HFFc6 (cell line): ENCODE data around the gene CAPN1. TPM values are rescaled to one million over a fixed set of nuclear protein-coding genes. Genes with fewer than 3 reads are reported as not detected.

Experiments used
- DNase-seq: peaks from one replicate; pipeline ENCODE4 v3.0.0-alpha.2; 2018
- H3K27ac Mint-ChIP-seq: 2 replicates; pipeline ENCODE4 v1.8.0; 2020; ENCODE audit warnings: mild to moderate bottlenecking, mixed read lengths
- H3K27me3 Mint-ChIP-seq: 2 replicates; pipeline ENCODE4 v1.8.0; 2021; ENCODE audit warnings: mild to moderate bottlenecking, moderate library complexity, mixed read lengths; ENCODE audit not compliant: insufficient read depth
- H3K36me3 Mint-ChIP-seq: 2 replicates; pipeline ENCODE4 v1.8.0; 2021; ENCODE audit warnings: low read depth, mixed read lengths
- H3K4me1 Mint-ChIP-seq: 2 replicates; pipeline ENCODE4 v1.8.0; 2020; ENCODE audit warnings: low read depth, mixed read lengths
- H3K4me3 Mint-ChIP-seq: 2 replicates; pipeline ENCODE4 v1.8.0; 2020; ENCODE audit warnings: mild to moderate bottlenecking, moderate library complexity, mixed read lengths
- H3K9me3 Mint-ChIP-seq: 2 replicates; pipeline ENCODE4 v1.8.0; 2020; ENCODE audit warnings: mild to moderate bottlenecking, mixed read lengths
- total RNA-seq, 6 experiments: library from RNA; stranded (reverse); fragmentation: NEBNext Ultra II Directional; extraction: Animal tissue kit (Norgen Biotek cat#: 25700); gene quantifications; 2 replicates in 1 of 6; 3 replicates in 5 of 6; pipeline ENCODE4 v1.2.3, GENCODE V29; 2021
- TF ChIP-seq, protein P1 (sequence below): fragments of 200-600 bp; sonication (generic); IDR thresholded peaks from 2 replicates; pipeline ENCODE4 v1.5.0; 2021; ENCODE audit warnings: antibody characterized with exemption, mild to moderate bottlenecking

Gene CAPN1
- total RNA-seq, 6 experiments from 2014 or later = 203 to 271 (median 231) TPM

DNA sequence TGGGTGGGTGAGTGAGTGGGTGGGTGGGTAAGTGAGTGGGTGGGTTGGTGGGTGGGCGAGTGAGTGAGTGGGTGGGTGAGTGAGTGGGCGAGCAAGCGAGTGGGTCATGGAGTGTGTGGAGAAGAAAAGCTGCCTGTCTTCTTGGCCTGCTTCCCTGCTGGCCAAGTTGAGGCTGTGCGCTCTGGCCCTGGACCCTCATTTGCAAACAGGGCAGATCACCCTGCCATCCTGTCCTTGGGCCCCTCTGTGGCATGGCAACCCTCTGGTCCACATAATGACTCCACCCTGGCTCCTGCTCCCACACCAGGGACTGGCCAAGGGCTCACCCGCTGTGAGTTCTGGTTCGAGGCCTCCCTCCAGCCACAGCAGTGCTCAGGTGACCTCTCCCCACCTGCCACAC is 35.1 kb downstream of the CAPN1 start:
- TF ChIP-seq, protein P1, sequence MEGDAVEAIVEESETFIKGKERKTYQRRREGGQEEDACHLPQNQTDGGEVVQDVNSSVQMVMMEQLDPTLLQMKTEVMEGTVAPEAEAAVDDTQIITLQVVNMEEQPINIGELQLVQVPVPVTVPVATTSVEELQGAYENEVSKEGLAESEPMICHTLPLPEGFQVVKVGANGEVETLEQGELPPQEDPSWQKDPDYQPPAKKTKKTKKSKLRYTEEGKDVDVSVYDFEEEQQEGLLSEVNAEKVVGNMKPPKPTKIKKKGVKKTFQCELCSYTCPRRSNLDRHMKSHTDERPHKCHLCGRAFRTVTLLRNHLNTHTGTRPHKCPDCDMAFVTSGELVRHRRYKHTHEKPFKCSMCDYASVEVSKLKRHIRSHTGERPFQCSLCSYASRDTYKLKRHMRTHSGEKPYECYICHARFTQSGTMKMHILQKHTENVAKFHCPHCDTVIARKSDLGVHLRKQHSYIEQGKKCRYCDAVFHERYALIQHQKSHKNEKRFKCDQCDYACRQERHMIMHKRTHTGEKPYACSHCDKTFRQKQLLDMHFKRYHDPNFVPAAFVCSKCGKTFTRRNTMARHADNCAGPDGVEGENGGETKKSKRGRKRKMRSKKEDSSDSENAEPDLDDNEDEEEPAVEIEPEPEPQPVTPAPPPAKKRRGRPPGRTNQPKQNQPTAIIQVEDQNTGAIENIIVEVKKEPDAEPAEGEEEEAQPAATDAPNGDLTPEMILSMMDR = 0 out of 2 replicates have a peak, but pooled peaks have one; percentile 9
- peaks cover 27% of the 10 kb centered on the region for H3K4me1 Mint-ChIP-seq
- H3K27me3 Mint-ChIP-seq = peaks cover 11% of the 10 kb centered on the region
- H3K27ac Mint-ChIP-seq = no peak overlapping the region
- H3K36me3 Mint-ChIP-seq = peaks cover 5% of the 10 kb centered on the region
- DNase-seq = no peak
- no peak overlapping the region for H3K4me3 Mint-ChIP-seq
- no peaks in the 10 kb centered on the region for H3K9me3 Mint-ChIP-seq

DNA sequence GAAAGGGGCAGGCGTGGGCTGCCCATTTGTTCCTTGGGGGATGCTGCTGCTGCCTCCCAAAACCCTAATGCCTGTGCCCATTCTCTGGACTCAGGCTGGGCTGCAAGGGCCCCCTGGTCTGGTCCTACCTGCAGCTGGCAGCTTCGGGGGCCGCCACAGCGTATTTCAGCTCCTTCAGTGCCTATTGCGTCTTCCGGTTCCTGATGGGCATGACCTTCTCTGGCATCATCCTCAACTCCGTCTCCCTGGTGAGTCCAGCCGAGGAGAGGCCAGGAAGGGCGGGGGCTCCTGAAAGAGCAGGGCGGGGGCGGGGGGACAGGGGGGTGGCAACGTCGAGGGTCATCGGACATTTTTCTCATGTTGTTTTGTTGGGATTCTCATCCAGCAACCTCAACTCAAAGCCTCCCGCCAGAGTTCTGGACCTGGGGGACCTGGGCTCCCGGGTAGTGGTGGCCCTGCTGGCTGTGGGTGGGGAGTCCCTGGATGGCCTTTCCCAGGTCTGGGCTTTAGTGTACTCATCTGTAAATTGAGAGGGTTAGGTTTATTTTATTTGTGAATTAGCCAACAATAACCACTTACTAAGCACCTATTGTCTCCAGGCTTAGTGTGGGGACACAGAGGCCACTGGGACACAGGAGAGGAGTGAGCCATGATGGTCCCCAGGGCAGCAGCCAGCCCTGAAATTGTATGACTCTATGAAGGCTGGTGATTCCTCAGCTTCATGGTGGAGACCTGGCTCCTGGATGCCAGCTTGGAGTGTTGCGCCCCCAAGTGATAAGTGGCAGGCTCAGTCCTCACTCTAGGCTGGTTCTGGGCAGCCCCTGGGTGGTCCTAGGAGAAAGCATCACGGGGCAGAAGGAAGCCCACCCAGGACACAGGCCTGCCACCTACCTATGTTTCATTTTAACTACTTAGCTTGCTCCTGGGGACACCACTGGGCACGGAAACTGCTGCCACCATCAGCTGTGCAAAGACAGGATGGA is 36.0 kb downstream of the CAPN1 start:
- H3K27ac Mint-ChIP-seq = no peak overlapping the region
- peaks cover 5% of the 10 kb centered on the region for H3K36me3 Mint-ChIP-seq
- peaks cover 10% of the 10 kb centered on the region for H3K27me3 Mint-ChIP-seq
- no peak for DNase-seq
- TF ChIP-seq, protein P1 = no peak
- peaks cover 27% of the 10 kb centered on the region for H3K4me1 Mint-ChIP-seq
- H3K4me3 Mint-ChIP-seq = no peak overlapping the region
- no peaks in the 10 kb centered on the region for H3K9me3 Mint-ChIP-seq

- Mint-ChIP-seq H3K4me1 (peaks cover 21% of the 10 kb centered on the region), H3K9me3 (no peaks in the 10 kb centered on the region), H3K4me3 (no peak overlapping the region), H3K36me3 (peaks cover 5% of the 10 kb centered on the region), H3K27me3 (peaks cover 6% of the 10 kb centered on the region), H3K27ac (no peak overlapping the region)
- TF ChIP-seq, protein P1 = no peak
- DNase-seq = no peak
Measured at GRCh38 chr11:65218446-65218845, 36.7 kb downstream of the CAPN1 start.

DNA sequence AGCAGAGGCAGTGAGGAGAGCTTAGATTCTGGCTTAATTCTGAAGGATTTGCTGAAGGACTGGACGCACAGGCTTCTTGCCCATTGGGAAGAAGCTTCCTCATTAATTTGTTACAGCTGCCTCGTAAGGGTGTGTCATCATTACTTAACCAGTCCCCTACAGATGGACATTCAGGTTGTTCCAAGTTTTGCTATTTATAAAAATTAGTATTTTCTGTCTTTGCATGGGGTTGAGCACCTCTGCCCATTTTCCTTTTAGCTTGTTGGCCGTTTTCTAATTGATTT is 38.1 kb downstream of the CAPN1 start:
- H3K4me1 Mint-ChIP-seq = peaks cover 24% of the 10 kb centered on the region
- TF ChIP-seq, protein P1 = no peak
- no peaks in the 10 kb centered on the region for H3K9me3 Mint-ChIP-seq
- peak overlapping the region; percentile 57 for H3K27ac Mint-ChIP-seq
- peaks cover 3% of the 10 kb centered on the region for H3K27me3 Mint-ChIP-seq
- H3K36me3 Mint-ChIP-seq = peaks cover 5% of the 10 kb centered on the region
- DNase-seq = peak; percentile 57
- no peak overlapping the region; the same call in 1 of the 2 replicates for H3K4me3 Mint-ChIP-seq

GRCh38 chr11:65221026-65221425 is 39.3 kb downstream of the CAPN1 start:
- H3K4me3 Mint-ChIP-seq = no peak overlapping the region

More at GRCh38 chr11:65221026-65221425, 39.3 kb downstream of the CAPN1 start:
- TF ChIP-seq, protein P1 = no peak
- Mint-ChIP-seq H3K36me3 (no peaks in the 10 kb centered on the region), H3K27me3 (no peaks in the 10 kb centered on the region; the same call in none of the 2 replicates), H3K9me3 (no peaks in the 10 kb centered on the region), H3K4me1 (peaks cover 36% of the 10 kb centered on the region), H3K27ac (no peak overlapping the region)
- DNase-seq = no peak
